Dermis microvascular lymphatic vessel endothelial cell (primary cell): ENCODE measurements around the gene TEAD4. TPM values are rescaled to one million over a fixed set of nuclear protein-coding genes. Genes with fewer than 3 reads are reported as not detected.
A peak's percentile ranks its signal among the peaks of the same experiment; 100 is the strongest.

Experiments
- DNase-seq, 2 donors: peaks; one replicate each; pipeline versions ENCODE4 v3.0.0 to v3.0.0-alpha.2; 2010; ENCODE audit warnings: low read depth in 2 of 2
- total RNA-seq: library from RNA; depleted of rRNA; stranded (reverse); fragments of >200 nt; gene quantifications from 2 replicates; pipeline ENCODE4 v1.2.1, GENCODE V29; 2014

The TEAD4 gene
- total RNA-seq, result 20.8 and 21.9 TPM in 2 replicates

- DNase-seq, result peak; percentile 39 to 71
Observed at GRCh38 chr12:2959192-2959504, at the start of gene TEAD4. TEAD4 (plus strand) TSS chr12:2959397.

DNA sequence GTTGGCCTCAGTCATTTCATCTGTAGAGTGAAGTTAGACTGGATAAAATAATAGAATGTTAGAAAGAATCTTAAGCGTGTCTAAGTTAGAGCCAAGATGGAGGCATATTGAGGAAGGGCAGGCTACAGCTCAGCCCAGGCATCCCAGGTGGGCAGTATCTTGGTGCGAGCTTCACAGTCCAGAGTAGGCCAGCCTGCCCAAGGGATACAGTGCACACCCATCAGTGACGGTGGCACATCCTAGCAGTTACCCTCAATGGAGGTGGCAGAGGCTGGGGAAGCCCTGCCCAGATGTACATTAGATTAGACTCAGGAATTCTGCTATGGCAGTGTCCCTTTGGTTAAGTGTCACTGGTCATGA is 47.0 kb upstream of the TEAD4 start:
- DNase-seq, result no peak

GRCh38 chr12:2919249-2919648 is 39.9 kb upstream of the TEAD4 start:
- DNase-seq, result peak; percentile 30 to 70

DNA sequence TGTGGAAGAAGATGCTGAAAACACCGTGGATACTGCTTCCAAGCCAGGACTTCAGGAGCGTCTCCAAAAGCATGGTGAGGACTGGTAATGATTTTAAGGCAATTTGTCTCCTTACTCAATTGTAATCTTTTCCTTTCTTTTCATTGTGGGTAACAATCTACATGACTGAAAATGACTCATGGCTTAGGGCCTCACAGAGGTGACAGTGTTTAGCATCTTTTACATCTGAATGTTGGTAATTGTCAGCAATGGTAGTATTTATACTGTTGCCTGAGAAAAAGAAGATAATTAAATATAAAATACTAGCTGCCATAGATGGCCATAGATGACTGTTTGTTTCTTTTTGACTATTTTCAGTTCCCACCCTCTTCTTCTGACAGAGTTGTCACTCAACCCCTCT is 36.9 kb upstream of the TEAD4 start:
- DNase-seq, result no peak

DNA sequence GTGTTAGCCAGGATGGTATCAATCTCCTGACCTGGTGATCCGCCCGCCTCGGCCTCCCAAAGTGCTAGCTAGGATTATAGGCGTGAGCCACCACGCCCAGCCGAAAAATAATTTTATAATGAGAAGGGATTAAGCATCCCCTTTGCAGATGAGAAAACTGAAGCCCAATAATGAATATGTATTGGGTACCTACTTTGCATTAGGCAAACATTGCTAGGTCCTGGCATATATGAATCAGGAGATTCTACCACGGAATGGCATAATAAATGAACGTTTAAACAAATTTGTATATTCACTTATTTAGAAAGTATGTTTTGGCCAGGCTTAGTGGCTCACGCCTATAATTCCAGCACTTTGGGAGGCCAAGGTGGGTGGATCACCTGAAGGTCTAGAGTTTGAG is 36.1 kb upstream of the TEAD4 start:
- no peak for DNase-seq

- DNase-seq, result peak in 1 of 2 donors; percentile 11
Observed at GRCh38 chr12:2924019-2924418, 35.2 kb upstream of the TEAD4 start.

- no peak for DNase-seq
Observed at GRCh38 chr12:2925322-2925995, 33.7 kb upstream of the TEAD4 start.

DNA sequence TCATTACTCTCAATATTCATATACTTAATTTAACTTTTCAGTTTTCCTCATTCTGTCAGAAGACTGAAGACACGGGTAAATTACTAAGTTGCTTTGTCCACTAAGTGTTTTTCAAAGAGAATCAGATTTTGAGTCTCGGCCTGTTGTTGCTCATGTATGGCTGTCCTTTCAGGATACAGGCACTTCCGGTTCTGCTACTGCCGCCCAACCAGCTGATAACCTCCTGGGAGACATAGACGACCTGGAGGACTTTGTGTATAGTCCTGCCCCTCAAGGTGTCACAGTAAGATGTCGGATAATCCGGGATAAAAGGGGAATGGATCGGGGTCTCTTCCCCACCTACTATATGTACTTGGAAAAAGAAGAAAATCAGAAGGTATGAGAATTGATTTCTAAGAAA is 28.3 kb upstream of the TEAD4 start:
- DNase-seq, result peak in 1 of 2 donors; percentile 81

DNA sequence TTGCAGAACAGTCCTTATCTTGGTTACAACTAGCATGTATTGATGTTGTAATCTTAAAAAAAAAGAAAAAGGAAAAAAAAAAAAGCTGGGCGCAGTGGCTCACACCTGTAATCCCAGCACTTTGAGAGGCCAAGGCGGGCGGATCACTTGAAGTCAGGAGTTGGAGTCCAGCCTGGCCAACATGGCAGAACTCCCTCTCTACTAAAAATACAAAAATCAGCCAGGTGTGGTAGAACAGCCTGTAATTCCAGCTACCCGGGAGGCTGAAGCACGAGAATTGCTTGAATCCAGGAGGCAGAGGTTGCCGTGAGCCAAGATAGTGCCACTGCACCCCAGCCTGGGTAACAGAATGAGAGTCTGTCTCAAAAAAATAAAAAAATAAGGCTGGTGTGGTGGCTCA is 25.6 kb upstream of the TEAD4 start:
- DNase-seq, result no peak

GRCh38 chr12:2934371-2934770 is 24.8 kb upstream of the TEAD4 start:
- no peak for DNase-seq

- no peak for DNase-seq
Observed at GRCh38 chr12:2936301-2936700, 22.9 kb upstream of the TEAD4 start.

- DNase-seq, result peak in 1 of 2 donors; percentile 14
Observed at GRCh38 chr12:2937500-2937899, 21.7 kb upstream of the TEAD4 start.

- DNase-seq, result no peak
Observed at GRCh38 chr12:2939191-2939590, 20.0 kb upstream of the TEAD4 start.

DNA sequence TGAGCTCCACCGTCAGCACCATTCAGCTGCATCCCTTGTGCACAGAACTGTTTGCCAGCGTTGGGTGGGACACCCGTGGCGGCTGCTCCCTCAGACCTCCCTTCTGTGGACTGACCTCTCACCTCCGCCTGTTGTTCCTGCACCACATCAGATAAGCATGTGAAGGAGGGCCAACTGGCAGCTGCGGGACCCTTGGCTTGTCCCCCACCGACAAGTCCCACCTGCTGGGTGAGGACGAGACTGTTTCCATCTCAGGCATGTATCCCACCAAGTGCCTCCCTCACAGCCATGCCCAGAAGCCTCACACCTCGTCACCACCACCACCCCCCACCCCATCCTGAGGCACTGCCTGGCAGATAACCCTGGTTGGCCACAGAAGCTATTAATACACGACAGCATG is 18.6 kb upstream of the TEAD4 start:
- DNase-seq, result no peak

- no peak for DNase-seq
Observed at GRCh38 chr12:2941524-2941923, 17.7 kb upstream of the TEAD4 start.

- DNase-seq, result peak in 1 of 2 donors; percentile 53
Observed at GRCh38 chr12:2944401-2945047, 14.7 kb upstream of the TEAD4 start.

GRCh38 chr12:2949411-2949810 is 9.8 kb upstream of the TEAD4 start:
- DNase-seq, result no peak

DNA sequence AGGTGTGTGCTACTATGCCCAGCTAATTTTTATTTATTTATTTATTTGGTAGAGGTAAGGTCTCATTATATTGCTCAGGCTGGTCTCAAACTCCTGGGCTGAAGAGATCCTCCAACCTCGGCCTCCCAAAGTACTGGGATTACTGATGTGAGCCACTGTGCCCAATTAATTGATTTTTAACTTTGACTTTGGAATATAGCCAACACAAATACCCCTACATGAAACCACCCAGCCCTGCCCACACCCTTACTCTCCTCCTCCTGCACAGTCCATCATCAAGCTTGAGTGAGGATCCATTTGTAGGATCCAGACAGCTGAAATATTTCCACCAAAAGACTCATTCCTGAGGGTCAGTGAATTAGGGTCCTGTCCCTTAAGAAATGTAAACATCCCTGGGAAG is 3.3 kb upstream of the TEAD4 start:
- DNase-seq, result no peak

GRCh38 chr12:2957816-2958431 is 1.3 kb upstream of the TEAD4 start:
- DNase-seq, result no peak

GRCh38 chr12:2958432-2959191 is 585 bp upstream of the TEAD4 start:
- peak in 1 of 2 donors; percentile 76 for DNase-seq

GRCh38 chr12:2959505-2960389 is 550 bp downstream of the TEAD4 start:
- DNase-seq, result peak; percentile 24 to 72
